M059J (cell line): ENCODE measurements around the gene F2RL3. TPM values are rescaled to one million over a fixed set of nuclear protein-coding genes. Genes with fewer than 3 reads are reported as not detected.
"Not testable (repeated sequence)": the region's sequence is repeated elsewhere in the genome, so short reads cannot be mapped to it uniquely, and the experiment has no call there.

Experiments used
- DNase-seq: peaks from one replicate; pipeline ENCODE4 v3.0.0-alpha.2; 2012; ENCODE audit warnings: low read depth
- total RNA-seq: library from RNA; depleted of rRNA; stranded (reverse); fragments of >200 nt; shearing (Covaris generic); gene quantifications from 2 replicates; pipeline ENCODE4 v1.2.3, GENCODE V29; 2014

Gene F2RL3
- total RNA-seq, 1 experiment from 2014 or later, result not detected

DNA sequence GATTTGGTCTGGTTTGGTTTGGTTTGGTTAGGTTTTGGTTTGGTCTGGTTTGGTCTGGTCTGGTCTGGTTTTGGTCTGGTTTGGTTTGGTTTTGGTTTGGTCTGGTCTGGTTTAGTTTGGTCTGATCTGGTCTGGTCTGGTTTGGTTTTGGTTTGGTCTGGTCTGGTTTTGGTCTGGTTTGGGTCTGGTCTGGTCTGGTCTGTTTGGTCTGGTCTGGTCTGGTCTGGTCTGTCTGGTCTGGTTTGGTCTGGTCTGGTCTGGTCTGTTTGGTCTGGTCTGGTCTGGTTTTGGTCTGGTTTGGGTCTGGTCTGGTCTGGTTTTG is 13.9 kb upstream of the F2RL3 start:
- not testable (repeated sequence) for DNase-seq

DNA sequence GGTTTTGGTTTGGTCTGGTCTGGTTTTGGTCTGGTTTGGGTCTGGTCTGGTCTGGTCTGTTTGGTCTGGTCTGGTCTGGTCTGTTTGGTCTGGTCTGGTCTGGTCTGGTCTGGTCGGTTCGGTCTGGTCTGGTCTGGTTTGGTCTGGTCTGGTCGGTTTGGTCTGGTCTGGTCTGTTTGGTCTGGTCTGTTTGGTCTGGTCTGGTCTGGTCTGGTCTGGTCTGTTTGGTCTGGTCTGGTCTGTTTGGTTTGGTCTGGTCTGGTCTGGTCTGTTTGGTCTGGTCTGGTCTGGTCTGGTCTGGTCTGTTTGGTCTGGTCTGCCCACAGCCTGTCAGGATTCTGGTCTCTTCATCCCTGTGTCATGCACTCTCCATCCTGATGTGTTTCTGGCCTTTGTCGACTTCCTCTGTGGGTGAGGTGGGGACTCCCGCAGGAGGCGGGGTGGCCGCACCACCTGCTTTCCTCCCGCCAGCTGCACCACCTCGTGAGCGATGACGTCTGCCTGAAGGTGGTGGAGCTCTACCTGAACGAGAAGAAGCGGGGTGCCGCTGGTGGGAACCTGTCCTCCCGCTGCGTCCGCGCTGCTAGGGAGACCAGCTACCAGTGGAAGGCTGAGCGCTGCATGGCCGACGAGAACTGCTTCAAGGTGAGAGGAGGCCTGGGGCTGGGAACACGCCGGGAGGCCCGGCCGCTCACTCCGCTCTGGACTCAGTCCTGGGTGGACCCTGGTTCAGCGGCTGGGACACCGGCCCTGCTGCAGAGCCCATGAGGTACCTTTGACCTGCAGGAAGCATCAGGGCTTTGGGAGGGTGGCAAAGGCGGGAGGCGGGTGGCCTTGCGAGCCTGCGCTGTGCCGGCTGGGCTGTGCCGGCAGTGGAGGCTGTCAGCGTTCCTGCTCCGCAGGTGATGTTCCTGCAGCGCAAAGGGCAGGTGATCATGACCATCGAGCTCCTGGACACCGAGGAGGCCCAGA is 12.9 kb upstream of the F2RL3 start:
- DNase-seq, result no peak

DNA sequence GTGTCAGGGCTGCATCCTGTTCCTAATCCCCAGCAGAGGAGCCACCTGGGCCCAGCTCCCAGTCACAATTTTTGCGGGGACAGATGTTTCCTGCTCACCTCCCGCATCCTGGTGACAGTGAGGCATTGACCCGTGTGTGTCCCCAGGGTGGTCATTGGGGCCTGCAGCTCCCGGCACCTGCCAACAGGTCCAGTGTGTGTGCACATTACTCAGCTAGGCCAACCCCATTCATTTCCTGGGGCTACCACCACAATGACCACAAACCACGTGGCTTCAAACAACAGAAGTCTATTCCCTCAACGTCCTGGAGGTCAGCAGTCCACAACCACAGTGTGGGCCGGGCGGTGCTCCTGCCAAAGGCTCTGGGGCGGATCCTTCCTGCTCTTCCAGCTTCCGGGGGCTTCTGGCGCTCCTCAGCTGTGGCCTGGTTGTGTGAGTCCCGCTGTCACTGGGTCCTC is 11.9 kb upstream of the F2RL3 start:
- DNase-seq, result peak; percentile 88

- DNase-seq, result no peak
Observed at GRCh38 chr19:16877581-16877980, 11.2 kb upstream of the F2RL3 start.

DNA sequence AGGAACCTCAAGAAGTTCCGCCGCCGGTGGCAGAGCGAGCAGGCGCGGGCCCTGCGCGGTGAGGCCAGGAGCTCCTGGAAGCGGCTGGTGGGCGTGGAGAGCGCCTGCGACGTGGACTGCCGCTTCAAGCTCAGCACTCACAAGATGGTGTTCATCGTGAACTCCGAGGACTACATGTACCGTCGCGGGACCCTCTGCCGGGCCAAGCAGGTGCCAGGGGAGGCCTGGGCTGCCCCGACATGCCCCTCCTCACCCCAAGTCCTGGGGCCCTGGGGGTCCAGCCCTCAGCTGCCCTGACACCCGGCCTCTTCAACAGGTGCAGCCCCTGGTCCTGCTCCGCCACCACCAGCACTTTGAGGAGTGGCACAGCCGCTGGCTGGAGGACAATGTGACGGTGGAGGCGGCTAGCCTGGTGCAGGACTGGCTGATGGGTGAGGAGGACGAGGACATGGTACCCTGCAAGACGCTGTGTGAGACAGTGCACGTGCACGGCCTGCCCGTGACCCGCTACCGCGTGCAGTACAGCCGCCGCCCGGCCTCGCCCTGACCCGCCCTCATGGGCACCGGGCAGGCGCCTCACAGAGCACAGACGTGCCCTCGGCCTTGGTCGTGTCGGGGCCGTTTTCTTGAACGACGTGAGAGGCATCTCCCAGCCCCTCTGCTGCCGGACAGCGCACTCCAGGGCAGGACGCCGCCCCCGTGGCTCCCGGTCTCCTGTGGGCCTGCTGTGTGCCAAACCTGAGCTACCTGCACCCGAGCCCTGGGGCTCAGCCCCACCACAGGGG is 10.4 kb upstream of the F2RL3 start:
- no peak for DNase-seq

GRCh38 chr19:16880884-16881554 is 7.8 kb upstream of the F2RL3 start:
- DNase-seq, result no peak

DNA sequence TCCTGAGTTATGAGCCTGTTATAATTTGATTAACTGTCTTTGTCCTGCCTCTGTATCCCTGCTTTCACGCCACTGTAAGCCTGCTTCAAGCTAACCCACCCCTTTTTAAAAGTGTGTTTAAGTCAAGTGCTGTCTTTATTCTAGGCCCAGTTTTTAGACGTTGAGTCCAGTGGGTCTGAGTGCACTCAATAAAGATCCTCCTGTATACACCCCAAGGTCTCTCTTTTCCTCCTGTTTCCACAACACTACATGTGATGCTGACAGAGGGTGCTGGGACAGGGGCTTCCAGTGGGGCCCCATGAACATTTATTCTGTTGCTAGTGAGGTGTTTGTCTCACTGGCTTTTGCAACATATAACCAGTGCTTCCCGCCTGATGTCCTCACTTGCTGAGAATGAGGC is 6.7 kb upstream of the F2RL3 start:
- DNase-seq, result no peak

GRCh38 chr19:16883522-16883921 is 5.3 kb upstream of the F2RL3 start:
- DNase-seq, result no peak

- no peak for DNase-seq
Observed at GRCh38 chr19:16885166-16885565, 3.6 kb upstream of the F2RL3 start.

- peak; percentile 61 for DNase-seq
Observed at GRCh38 chr19:16886305-16886880, 2.4 kb upstream of the F2RL3 start.

GRCh38 chr19:16887353-16888265 is 1.2 kb upstream of the F2RL3 start:
- DNase-seq, result no peak

DNA sequence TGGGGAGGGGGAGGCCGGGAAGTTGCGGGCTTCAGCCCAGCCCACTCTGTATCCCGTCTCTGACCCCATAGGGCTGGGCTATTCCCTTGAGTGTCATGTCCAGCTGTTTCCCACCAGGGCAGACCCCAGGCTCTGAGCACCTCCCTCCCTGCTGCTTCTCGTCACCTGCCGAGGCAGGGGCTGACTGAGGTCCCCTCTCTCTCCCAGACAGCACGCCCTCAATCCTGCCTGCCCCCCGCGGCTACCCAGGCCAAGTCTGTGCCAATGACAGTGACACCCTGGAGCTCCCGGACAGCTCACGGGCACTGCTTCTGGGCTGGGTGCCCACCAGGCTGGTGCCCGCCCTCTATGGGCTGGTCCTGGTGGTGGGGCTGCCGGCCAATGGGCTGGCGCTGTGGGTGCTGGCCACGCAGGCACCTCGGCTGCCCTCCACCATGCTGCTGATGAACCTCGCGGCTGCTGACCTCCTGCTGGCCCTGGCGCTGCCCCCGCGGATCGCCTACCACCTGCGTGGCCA is 625 bp downstream of the F2RL3 start:
- no peak for DNase-seq

- DNase-seq, result no peak
Observed at GRCh38 chr19:16889883-16890460, 1.2 kb downstream of the F2RL3 start.

GRCh38 chr19:16890461-16891184 is 1.8 kb downstream of the F2RL3 start:
- no peak for DNase-seq

- DNase-seq, result no peak
Observed at GRCh38 chr19:16891696-16892382, 3.0 kb downstream of the F2RL3 start.

DNA sequence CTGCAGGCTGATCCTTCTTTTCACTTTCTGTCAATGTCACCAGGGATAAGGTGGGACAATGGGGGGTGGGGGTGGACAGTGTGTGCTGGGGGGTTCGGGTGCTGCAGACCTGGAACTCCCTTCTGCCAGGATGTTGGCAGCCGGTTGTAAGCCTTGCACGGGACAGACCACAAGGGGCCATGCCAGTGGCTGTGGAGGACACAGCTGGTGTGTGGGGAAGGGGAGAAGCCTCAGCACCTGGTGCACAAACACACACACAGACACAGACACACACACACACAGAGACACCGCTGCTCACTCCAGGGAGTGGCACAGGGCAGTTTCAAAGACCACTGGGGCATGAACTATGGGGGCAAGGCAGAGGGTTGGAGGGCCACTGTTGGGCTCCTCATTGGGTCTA is 3.6 kb downstream of the F2RL3 start:
- no peak for DNase-seq

DNA sequence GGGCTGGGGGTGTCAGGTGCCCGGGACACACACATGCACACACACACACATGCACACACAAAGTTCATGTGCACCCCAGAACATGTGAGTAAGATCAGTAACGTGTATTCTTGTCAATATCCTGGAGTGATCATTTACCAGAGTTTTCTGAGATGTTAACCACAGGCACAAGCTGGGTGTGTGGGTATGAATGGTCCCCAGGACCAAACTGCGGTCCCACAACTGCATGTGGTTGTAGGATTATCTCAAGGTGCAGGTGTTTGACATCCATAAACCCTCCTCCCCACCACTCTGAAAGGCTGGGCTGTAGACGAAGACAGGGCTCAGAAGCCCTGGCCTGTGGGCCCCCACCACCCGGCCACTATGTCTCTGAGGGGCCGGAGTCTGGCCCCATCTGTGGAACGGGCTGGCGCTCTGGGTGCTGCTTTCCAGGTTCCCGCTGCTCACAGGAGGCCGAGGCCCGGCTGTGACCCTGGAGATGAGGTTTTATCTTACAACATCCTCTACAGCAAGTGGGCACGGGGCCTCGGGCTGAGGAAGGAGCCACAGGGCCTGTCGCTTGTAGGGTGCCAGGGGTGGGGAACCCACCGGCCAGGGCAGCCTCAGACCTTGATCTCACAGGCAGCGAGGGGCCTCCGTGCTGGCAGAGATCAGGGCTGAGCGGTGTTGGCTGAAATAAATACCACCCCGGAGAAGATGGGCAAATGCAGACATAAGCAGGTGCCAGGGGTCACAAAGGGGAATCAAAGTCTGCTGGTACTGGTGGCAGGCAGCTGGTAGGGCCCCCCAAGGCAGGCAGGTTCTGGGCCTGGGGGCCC is 4.3 kb downstream of the F2RL3 start:
- DNase-seq, result no peak

GRCh38 chr19:16893686-16893989 is 4.8 kb downstream of the F2RL3 start:
- DNase-seq, result no peak
